Stimulated activated naive B cell treated with anti-CD40 and anti-IgM and Interleukin-4, amounts not matched to agents 10 μg/mL and 1 μg/mL and 100 μg/mL, for 72 hours (primary cell): ENCODE results near the gene ZNF185.

ENCODE experiments used
- ATAC-seq, 2 donors: fragments of 150-1000 bp; cut with Tn5 transposase; replicated peaks; 2 replicates each; pipeline ENCODE4 v1.10.0; 2021; ENCODE audit warnings: moderate library complexity in 1 of 2
- DNase-seq: peaks from one replicate; pipeline ENCODE4 v3.0.0; 2021
- H3K27ac Mint-ChIP-seq: one replicate; pipeline ENCODE4 v1.8.0; 2022; ENCODE audit warnings: mild to moderate bottlenecking, mixed read lengths
- H3K27me3 Mint-ChIP-seq, 2 donors: one replicate each; pipeline ENCODE4 v1.8.0; 2022; ENCODE audit warnings: mixed read lengths in 2 of 2
- H3K36me3 Mint-ChIP-seq, 2 donors: one replicate each; pipeline ENCODE4 v1.8.0; 2022; ENCODE audit warnings: mixed read lengths in 2 of 2, mild to moderate bottlenecking in 1 of 2
- H3K4me1 Mint-ChIP-seq, 2 donors: one replicate each; pipeline ENCODE4 v1.8.0; 2022; ENCODE audit warnings: mixed read lengths in 2 of 2, mild to moderate bottlenecking in 1 of 2
- H3K4me3 Mint-ChIP-seq, 2 donors: one replicate each; pipeline ENCODE4 v1.8.0; 2022; ENCODE audit warnings: mild to moderate bottlenecking in 2 of 2, mixed read lengths in 2 of 2, moderate library complexity in 1 of 2
- H3K9me3 Mint-ChIP-seq, 2 donors: one replicate each; pipeline ENCODE4 v1.8.0; 2022; ENCODE audit warnings: mixed read lengths in 2 of 2, mild to moderate bottlenecking in 1 of 2

Gene ZNF185

DNA sequence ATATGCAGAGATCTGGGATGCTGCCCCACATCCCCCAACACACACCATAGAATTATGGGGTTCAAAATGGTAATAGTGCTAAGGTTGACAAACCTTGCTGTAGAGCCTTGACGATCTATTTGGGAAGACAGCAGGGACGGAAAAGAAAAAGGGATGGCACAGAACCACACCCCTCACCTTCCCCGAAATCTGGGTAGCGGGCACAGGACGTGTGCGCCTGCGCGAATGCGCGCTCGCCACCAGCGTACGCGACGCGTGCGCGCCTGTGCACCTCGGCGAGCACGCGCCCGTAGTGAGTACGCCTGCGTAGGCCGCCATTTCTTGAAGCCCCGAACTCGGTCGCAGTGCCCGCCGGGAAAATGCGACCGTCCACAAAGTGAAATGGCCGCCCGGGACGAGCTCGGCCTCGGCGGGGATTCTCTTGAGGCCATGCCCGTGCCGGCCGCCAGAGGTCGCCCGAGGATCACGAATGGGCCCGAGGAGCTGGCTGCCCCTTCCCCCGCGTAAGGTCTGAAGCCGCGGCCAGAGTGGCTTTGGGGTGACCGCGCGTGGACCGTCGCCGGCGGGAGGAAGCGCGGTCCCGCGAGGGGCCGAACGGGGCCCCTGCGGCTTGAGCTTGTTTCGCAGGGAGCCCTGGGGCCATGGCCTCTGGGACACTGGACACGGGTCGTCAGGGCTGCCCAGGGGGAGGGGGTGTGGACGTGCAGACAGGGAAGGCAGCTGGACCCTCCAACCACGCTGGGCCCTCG lies 43.6 kb downstream of the ZNF185 start:
- peaks cover 0 to 3% of the 10 kb centered on the region in 2 donors for H3K4me1 Mint-ChIP-seq
- DNase-seq (peak; percentile 86), ATAC-seq (peak; percentile 90 to 97)
- no peaks in the 10 kb centered on the region for H3K9me3 Mint-ChIP-seq
- peak overlapping the region; percentile 85 to 88 for H3K4me3 Mint-ChIP-seq
- H3K27me3 Mint-ChIP-seq, result peaks cover 0 to 3% of the 10 kb centered on the region in 2 donors
- peaks cover 0 to 1% of the 10 kb centered on the region in 2 donors for H3K36me3 Mint-ChIP-seq
- peak overlapping the region; percentile 81 for H3K27ac Mint-ChIP-seq

DNA sequence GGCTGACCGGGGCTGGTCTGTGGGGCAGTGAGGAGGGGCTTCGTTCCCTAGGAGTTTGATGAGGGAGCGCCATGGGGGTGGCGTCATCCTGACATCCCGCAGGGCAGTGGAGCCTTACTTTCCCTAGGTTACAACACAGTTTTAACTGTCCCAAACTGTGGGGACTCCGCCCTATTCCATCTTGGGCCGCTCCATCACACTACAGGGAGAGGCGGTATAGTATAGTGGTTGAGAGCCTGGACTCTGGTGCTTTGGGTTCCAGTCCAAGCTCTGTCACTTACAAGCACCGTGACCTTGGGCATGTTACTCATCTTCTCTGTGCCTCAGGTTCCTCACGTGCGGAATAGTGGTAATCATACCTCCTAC lies 44.2 kb downstream of the ZNF185 start:
- peaks cover 0 to 3% of the 10 kb centered on the region in 2 donors for H3K4me1 Mint-ChIP-seq
- H3K36me3 Mint-ChIP-seq, result peaks cover 0 to 1% of the 10 kb centered on the region in 2 donors
- ATAC-seq (peak; percentile 1 to 7), DNase-seq (no peak)
- peaks cover 0 to 3% of the 10 kb centered on the region in 2 donors for H3K27me3 Mint-ChIP-seq
- H3K4me3 Mint-ChIP-seq, result peak overlapping the region; percentile 85 to 88
- H3K9me3 Mint-ChIP-seq, result no peaks in the 10 kb centered on the region
- H3K27ac Mint-ChIP-seq, result no peak overlapping the region

DNA sequence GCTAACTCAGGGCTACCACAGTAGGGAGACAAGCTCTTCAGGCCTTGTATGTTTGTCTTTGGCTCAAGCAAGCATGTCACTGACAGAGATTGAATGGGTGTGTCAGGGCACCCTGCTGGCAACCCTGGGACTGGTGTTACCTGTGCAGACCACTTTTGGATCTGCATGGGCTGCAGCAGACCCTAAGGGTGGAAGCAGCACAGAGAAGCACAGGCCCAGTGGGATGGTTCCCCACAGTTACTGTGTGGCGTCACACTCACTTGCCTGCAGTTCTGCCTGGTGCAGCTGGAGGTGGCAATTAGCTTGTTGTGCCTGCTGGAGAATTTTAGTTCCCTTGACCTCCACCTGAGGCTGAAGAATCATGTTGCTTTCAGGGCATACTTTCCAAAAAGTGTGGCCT lies 46.0 kb downstream of the ZNF185 start:
- H3K4me3 Mint-ChIP-seq, result no peak overlapping the region
- ATAC-seq, result no peak
- DNase-seq, result no peak
- H3K9me3 Mint-ChIP-seq, result no peaks in the 10 kb centered on the region
- H3K27me3 Mint-ChIP-seq, result peaks cover 0 to 3% of the 10 kb centered on the region in 2 donors
- H3K27ac Mint-ChIP-seq, result no peak overlapping the region
- H3K4me1 Mint-ChIP-seq, result peaks cover 0 to 3% of the 10 kb centered on the region in 2 donors
- peaks cover 0 to 5% of the 10 kb centered on the region in 2 donors for H3K36me3 Mint-ChIP-seq

DNA sequence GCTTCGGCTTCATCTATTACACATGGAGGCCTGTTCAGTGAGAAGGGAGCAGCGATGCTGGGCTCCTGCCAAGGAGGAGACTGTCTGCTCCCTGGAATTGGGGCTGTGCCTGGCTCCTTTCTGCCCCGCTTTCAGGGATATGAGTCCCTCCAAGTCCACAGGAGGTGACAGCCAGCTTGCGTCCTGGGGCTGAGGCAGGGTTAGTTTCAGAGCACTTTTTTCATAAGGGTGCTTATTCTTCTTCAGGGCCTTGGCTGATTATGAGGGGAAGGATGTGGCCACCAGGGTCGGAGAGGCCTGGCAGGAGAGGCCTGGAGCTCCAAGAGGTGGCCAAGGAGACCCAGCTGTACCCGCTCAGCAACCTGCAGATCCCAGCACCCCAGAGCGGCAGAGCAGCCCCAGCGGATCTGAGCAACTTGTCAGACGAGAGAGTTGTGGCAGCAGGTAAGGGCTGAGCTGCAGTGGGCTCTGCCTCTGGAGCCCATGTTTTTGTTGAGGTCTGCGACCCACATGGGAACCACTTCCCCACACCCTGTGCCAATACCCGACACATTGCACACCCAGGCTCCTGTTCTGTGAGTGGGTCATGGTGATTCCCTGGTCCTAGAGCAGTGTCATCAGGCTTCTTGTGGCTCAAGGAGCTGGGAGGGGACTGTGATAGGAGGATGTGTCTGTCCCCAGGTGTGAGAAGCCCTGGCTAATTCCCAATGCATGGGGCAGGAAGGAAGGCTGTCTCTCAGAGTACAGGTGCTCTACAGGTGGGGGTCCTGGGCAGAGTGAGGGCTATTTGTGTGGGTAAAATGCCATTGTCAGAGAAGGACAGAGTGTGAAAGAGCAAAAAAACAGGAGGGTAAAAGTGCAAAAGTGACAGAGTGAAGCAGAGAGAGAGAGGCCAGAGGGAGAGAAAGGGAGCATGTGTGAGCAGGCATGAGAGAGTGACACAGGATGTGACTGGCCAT lies 47.4 kb downstream of the ZNF185 start:
- no peak for ATAC-seq
- H3K4me1 Mint-ChIP-seq, result peaks cover 0 to 3% of the 10 kb centered on the region in 2 donors
- H3K27me3 Mint-ChIP-seq, result peaks cover 0 to 3% of the 10 kb centered on the region in 2 donors
- DNase-seq, result no peak
- no peaks in the 10 kb centered on the region for H3K9me3 Mint-ChIP-seq
- H3K27ac Mint-ChIP-seq, result no peak overlapping the region
- H3K36me3 Mint-ChIP-seq, result peaks cover 0 to 7% of the 10 kb centered on the region in 2 donors
- no peak overlapping the region for H3K4me3 Mint-ChIP-seq

DNA sequence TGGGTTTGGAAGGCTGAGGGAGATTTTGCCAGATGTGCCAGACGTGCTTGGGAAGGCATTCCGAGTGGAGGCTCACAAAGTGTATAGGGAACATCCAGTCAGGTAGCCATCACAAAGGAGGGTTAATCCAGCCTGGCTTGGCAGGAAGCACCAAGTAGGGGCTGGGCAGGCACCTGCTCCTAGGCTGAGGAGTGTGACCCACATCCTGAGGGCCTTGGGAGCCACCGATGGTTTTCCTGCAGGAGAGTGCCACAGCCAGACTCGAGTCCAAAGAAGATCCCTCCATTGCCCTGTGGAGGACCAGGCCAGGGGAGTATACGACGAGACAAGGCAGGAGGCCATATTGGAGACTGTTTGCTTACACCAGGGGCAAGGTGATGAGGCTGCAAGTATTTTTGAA lies 48.8 kb downstream of the ZNF185 start:
- H3K9me3 Mint-ChIP-seq, result no peaks in the 10 kb centered on the region
- peaks cover 0 to 7% of the 10 kb centered on the region in 2 donors for H3K36me3 Mint-ChIP-seq
- no peak overlapping the region for H3K4me3 Mint-ChIP-seq
- no peaks in the 10 kb centered on the region for H3K4me1 Mint-ChIP-seq
- no peak for DNase-seq
- H3K27me3 Mint-ChIP-seq, result peaks cover 0 to 3% of the 10 kb centered on the region in 2 donors
- ATAC-seq, result no peak
- H3K27ac Mint-ChIP-seq, result no peak overlapping the region
